ENCODE results near the gene KMO.

Gene KMO

DNA sequence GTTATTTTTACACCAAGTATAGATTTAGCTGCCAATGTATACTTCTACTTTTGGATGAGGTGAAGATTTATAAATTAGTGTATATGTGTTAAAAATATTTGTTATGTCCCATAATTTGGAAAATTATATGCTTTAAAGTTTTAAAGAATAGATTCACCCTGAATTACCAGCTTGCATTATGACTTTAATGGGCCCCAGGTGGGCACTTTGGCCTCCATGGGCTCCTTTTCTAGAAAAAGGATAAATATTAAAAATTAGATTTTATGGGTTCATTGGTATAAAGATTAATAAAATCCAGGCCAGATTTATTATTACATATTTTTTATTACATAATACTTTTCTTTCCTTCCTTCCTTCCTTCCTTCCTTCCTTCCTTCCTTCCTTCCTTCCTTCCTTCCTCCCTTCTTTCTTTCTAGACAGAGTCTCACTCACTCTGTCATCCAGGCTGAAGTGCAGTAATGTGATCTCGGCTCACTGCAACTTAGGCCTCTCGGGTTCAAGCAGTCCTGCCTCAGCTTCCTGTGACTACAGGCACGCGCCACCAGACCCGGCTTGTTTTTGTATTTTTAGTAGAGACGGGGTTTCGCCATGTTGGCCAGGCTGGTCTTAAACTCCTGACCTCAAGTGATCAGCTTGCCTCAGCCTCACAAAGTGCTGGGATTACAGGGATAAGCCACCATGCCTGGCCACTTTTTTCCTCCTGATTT is 21.9 kb downstream of the KMO start:
- DNase-seq (ENCODE audit: low read depth), result no peak
- TF ChIP-seq, protein P1, sequence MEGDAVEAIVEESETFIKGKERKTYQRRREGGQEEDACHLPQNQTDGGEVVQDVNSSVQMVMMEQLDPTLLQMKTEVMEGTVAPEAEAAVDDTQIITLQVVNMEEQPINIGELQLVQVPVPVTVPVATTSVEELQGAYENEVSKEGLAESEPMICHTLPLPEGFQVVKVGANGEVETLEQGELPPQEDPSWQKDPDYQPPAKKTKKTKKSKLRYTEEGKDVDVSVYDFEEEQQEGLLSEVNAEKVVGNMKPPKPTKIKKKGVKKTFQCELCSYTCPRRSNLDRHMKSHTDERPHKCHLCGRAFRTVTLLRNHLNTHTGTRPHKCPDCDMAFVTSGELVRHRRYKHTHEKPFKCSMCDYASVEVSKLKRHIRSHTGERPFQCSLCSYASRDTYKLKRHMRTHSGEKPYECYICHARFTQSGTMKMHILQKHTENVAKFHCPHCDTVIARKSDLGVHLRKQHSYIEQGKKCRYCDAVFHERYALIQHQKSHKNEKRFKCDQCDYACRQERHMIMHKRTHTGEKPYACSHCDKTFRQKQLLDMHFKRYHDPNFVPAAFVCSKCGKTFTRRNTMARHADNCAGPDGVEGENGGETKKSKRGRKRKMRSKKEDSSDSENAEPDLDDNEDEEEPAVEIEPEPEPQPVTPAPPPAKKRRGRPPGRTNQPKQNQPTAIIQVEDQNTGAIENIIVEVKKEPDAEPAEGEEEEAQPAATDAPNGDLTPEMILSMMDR (IDR thresholded peaks at IDR 0.05; ENCODE audit: insufficient read depth, low read depth, low read length, missing control alignments), result no peak
- H3K4me3 ChIP-seq (ENCODE audit: low read depth, low read length), result no peak overlapping the region

DNA sequence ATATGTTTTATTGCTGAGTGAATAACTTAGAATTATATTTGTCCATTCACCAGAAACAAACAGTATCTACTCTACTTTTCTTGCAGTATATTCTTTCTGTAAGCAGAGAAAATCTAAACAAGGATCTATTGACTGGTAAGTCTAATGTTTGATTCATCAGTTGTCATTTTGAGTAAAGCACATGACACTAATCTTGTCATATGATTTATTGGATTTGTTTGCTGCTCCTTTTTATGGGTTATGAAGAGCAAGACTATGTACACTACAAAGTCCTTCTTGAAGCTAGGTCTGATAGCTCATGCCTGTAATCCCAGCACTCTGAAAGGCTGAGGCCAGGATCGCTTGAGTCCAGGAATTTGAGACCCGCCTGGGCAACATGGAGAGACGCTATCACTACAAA is 23.3 kb downstream of the KMO start:
- TF ChIP-seq, protein P1 (IDR thresholded peaks at IDR 0.05; ENCODE audit: insufficient read depth, low read depth, low read length, missing control alignments), result no peak
- no peak for DNase-seq (ENCODE audit: low read depth)
- H3K4me3 ChIP-seq (ENCODE audit: low read depth, low read length), result no peak overlapping the region

DNA sequence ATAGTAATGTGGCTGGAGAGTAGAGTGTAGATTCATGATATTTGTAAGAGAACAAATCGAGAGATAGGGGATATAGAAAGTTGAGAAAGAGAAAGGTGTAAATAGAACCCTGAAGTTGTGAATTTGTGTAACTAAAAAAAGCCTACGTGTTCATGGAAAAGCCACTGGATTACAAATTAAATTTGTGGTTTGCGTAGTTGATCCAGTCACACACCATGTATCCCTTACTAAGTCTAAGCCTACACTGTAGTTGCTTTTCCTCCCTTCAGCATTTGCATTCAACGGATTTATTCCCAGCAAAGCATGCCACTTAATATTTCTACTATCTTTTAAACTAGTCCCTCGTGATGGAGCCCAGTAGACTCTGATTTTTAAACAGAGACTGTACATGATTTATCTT is 24.9 kb downstream of the KMO start:
- H3K4me3 ChIP-seq (ENCODE audit: low read depth, low read length), result no peak overlapping the region
- DNase-seq (ENCODE audit: low read depth), result no peak

DNA sequence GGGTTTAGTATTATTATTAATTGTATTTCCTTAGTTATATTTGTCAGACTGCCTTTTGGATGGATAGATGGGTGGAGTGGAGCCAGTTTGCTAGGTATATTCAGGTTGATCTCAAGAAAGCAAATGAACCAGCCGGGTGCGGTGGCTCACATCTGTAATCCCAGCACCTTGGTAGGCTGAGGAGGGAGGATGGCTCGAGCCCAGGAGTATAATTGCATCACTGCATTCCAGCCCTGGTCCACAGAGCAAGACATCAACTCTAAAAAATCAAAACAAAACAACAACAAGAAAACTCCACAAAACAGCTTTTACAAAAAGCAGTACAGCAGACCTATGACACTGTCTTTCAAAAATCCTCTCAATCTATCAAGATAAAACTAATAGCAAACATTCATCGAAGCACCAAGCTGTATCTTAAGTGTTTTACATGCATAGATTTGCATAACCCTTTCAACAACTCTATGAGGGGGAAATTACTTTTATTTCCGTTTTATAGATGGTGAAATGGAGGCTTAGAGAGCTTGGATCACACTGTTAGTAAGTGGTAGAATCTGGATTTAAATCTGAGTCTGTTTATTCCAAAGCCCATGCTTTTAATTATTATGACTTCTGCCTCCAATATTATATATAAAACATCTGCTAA is 25.5 kb downstream of the KMO start:
- DNase-seq (ENCODE audit: low read depth), result no peak
- TF ChIP-seq, protein P1 (IDR thresholded peaks at IDR 0.05; ENCODE audit: insufficient read depth, low read depth, low read length, missing control alignments), result no peak

More for the DNA sequence above, 24.9 kb downstream of the KMO start:
- TF ChIP-seq, protein P1 (IDR thresholded peaks at IDR 0.05; ENCODE audit: insufficient read depth, low read depth, low read length, missing control alignments), result no peak

DNA sequence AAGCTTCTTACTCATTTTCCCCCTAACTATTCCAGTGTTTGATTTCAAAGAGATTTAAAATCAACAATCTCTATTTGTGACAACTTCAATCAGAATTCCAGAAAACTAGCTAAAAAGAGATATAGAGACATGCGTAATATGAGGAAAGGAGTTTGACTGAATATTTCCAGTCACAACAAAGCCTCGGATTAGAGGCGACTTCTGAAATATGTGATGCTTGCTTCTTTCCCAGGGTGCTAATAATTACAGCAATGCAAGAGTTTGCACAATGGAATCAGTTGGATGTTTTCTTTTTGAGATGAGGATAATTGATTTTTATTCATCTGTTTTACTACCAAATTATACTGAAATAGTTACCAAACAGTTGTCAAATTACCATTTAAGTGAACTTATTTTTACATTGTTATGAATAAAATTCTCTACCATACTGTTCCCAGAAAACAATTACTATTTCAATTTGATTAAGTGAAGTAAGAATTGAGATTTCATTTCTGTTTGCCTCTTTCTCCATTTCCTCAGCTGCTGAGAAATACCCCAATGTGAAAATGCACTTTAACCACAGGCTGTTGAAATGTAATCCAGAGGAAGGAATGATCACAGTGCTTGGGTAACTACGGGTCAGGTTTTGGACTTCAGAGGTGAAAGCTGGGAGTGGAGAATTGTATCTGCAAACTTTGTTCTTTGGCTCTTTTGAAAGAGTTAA is 28.1 kb downstream of the KMO start:
- H3K4me3 ChIP-seq (ENCODE audit: low read depth, low read length), result no peak overlapping the region
- no peak for DNase-seq (ENCODE audit: low read depth)
- TF ChIP-seq, protein P1 (IDR thresholded peaks at IDR 0.05; ENCODE audit: insufficient read depth, low read depth, low read length, missing control alignments), result no peak

More for the DNA sequence above, 25.5 kb downstream of the KMO start:
- H3K4me3 ChIP-seq (ENCODE audit: low read depth, low read length), result no peak overlapping the region

DNA sequence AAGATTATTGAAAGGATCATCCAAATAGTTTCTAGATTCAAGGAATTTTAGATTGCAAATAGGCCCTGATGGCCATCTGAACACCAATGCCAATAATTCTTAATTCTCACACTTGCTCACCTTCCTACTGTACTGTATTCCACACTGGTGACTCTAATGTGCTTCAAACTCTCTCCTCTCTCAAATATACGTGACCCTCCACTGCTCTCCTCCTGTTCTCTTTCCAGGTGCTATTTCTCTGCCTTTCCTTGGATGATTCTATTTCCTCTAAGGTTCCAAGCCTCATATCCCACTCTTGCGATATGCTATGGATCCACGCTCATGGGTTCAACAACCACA is 28.6 kb downstream of the KMO start:
- no peak overlapping the region for H3K4me3 ChIP-seq (ENCODE audit: low read depth, low read length)
- TF ChIP-seq, protein P1 (IDR thresholded peaks at IDR 0.05; ENCODE audit: insufficient read depth, low read depth, low read length, missing control alignments), result no peak
- no peak for DNase-seq (ENCODE audit: low read depth)

All from GM12865 (cell line).